Ramos (cell line): ENCODE measurements around the gene OR5H14.
"Not testable (repeated sequence)": the region's sequence is repeated elsewhere in the genome, so short reads cannot be mapped to it uniquely, and the experiment has no call there.

Source experiments
- in situ Hi-C: fragments of 300-500 bp; cut with MboI; formaldehyde crosslinking; loops from one replicate; pipeline ENCODE4 v1.14.3; 2022; ENCODE audit warnings: low sequenced_read_pairs; ENCODE audit not compliant: unreplicated experiment

OR5H14 gene

GRCh38 chr3:98147179-98147578, at the start of gene OR5H14:
Gene OR5H14 (plus strand): TSS chr3:98147479. CDS start chr3:98149386, 1,907 bp downstream.
- in situ Hi-C loops, result no loop called here

GRCh38 chr3:98099848-98100247, 47.4 kb upstream of the OR5H14 start:
- in situ Hi-C loops, result no loop called here

GRCh38 chr3:98108162-98108561, 39.1 kb upstream of the OR5H14 start:
- in situ Hi-C loops, result no loop called here

GRCh38 chr3:98109807-98110549, 37.3 kb upstream of the OR5H14 start:
- in situ Hi-C loops, result no loop called here

GRCh38 chr3:98110550-98110908, 36.8 kb upstream of the OR5H14 start:
- in situ Hi-C loops, result no loop called here

- in situ Hi-C loops, result no loop called here
Observed at GRCh38 chr3:98114264-98114663, 33.0 kb upstream of the OR5H14 start.

- in situ Hi-C loops, result no loop called here
Observed at GRCh38 chr3:98115717-98116116, 31.6 kb upstream of the OR5H14 start.

- in situ Hi-C loops, result no loop called here
Observed at GRCh38 chr3:98130421-98130820, 16.9 kb upstream of the OR5H14 start, which contains the start of gene OR5H1. Gene OR5H1 (plus strand): TSS chr3:98130721. CDS start chr3:98132698, 1,977 bp downstream.

- in situ Hi-C loops, result no loop called here
Observed at GRCh38 chr3:98136631-98137030, 10.6 kb upstream of the OR5H14 start.

- in situ Hi-C loops, result not testable (repeated sequence)
Observed at GRCh38 chr3:98137826-98138557, 9.3 kb upstream of the OR5H14 start.

GRCh38 chr3:98140531-98140930, 6.7 kb upstream of the OR5H14 start:
- in situ Hi-C loops, result no loop called here

GRCh38 chr3:98148751-98149150, 1.5 kb downstream of the OR5H14 start:
- in situ Hi-C loops, result no loop called here

- in situ Hi-C loops, result not testable (repeated sequence)
Observed at GRCh38 chr3:98149456-98149855, 2.2 kb downstream of the OR5H14 start.

GRCh38 chr3:98151241-98151640, 4.0 kb downstream of the OR5H14 start:
- in situ Hi-C loops, result no loop called here

- in situ Hi-C loops, result no loop called here
Observed at GRCh38 chr3:98166396-98166795, 19.1 kb downstream of the OR5H14 start, which contains the start of gene OR5H15. Gene OR5H15 (plus strand): TSS chr3:98166696. CDS start chr3:98168700, 2,004 bp downstream.

- in situ Hi-C loops, result no loop called here
Observed at GRCh38 chr3:98171071-98171470, 23.8 kb downstream of the OR5H14 start.

GRCh38 chr3:98172621-98173020, 25.3 kb downstream of the OR5H14 start:
- in situ Hi-C loops, result no loop called here

- in situ Hi-C loops, result no loop called here
Observed at GRCh38 chr3:98180319-98180890, 33.1 kb downstream of the OR5H14 start.

GRCh38 chr3:98182196-98182595, 34.9 kb downstream of the OR5H14 start:
- in situ Hi-C loops, result no loop called here

- in situ Hi-C loops, result no loop called here
Observed at GRCh38 chr3:98185180-98185579, 37.9 kb downstream of the OR5H14 start.

- in situ Hi-C loops, result no loop called here
Observed at GRCh38 chr3:98188545-98188944, 41.3 kb downstream of the OR5H14 start.
